ENCODE measurements around the gene LRRTM4.

- no peak for TF ChIP-seq POLR2A (IDR thresholded peaks at IDR 0.05)
- TF ChIP-seq, protein P1, sequence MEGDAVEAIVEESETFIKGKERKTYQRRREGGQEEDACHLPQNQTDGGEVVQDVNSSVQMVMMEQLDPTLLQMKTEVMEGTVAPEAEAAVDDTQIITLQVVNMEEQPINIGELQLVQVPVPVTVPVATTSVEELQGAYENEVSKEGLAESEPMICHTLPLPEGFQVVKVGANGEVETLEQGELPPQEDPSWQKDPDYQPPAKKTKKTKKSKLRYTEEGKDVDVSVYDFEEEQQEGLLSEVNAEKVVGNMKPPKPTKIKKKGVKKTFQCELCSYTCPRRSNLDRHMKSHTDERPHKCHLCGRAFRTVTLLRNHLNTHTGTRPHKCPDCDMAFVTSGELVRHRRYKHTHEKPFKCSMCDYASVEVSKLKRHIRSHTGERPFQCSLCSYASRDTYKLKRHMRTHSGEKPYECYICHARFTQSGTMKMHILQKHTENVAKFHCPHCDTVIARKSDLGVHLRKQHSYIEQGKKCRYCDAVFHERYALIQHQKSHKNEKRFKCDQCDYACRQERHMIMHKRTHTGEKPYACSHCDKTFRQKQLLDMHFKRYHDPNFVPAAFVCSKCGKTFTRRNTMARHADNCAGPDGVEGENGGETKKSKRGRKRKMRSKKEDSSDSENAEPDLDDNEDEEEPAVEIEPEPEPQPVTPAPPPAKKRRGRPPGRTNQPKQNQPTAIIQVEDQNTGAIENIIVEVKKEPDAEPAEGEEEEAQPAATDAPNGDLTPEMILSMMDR (IDR thresholded peaks at IDR 0.05) = no peak
Measured at GRCh38 chr2:77108915-77109314, 413.3 kb downstream of the LRRTM4 start.

All from lower leg skin (tissue), 3 donors.